Naive thymus-derived CD8-positive, alpha-beta T cell (primary cell): ENCODE data around the gene FBXW11. TPM values are rescaled to one million over a fixed set of nuclear protein-coding genes. Genes with fewer than 3 reads are reported as not detected.

Experiments used
- ATAC-seq, 2 donors: fragments of 150-1000 bp; cut with Tn5 transposase in 1 of 2; sonication (Bioruptor Pico), chemical (Tn5 transposase) in 1 of 2; 1 replicate in 1 of 2; 2 replicates in 1 of 2; pipeline ENCODE4 v1.10.0; 2021; ENCODE audit warnings: mild to moderate bottlenecking in 2 of 2, moderate library complexity in 2 of 2
- POLR2A ChIA-PET: fragments of 350-600 bp; sonication (Branson Sonifier 250); formaldehyde crosslinking; loops from one replicate; lab custom pipeline; 2021; ENCODE audit warnings: antibody characterized with exemption; lab: Charles Lee
- DNase-seq, 10 donors: peaks; one replicate each; pipeline versions ENCODE4 v3.0.0 to v3.0.0-alpha.2; 2020 to 2022
- H3K27ac Mint-ChIP-seq, 10 donors: one replicate each; pipeline ENCODE4 v1.8.0; 2020 to 2022; ENCODE audit warnings: mild to moderate bottlenecking in 10 of 10, mixed read lengths in 10 of 10, moderate library complexity in 4 of 10, inconsistent platforms in 1 of 10
- H3K27me3 Mint-ChIP-seq, 5 donors: one replicate each; pipeline ENCODE4 v1.8.0; 2021 to 2022; ENCODE audit warnings: mixed read lengths in 5 of 5
- H3K36me3 Mint-ChIP-seq, 3 donors: one replicate each; pipeline ENCODE4 v1.8.0; 2020 to 2022; ENCODE audit warnings: mixed read lengths in 3 of 3, mild to moderate bottlenecking in 2 of 3, inconsistent platforms in 1 of 3
- H3K4me1 Mint-ChIP-seq, 4 donors: one replicate each; pipeline ENCODE4 v1.8.0; 2021 to 2022; ENCODE audit warnings: mixed read lengths in 4 of 4
- H3K4me3 Mint-ChIP-seq, 10 donors: one replicate each; pipeline ENCODE4 v1.8.0; 2020 to 2022; ENCODE audit warnings: mild to moderate bottlenecking in 10 of 10, mixed read lengths in 10 of 10, moderate library complexity in 6 of 10, inconsistent platforms in 1 of 10
- H3K9me3 Mint-ChIP-seq, 9 donors: one replicate each; pipeline ENCODE4 v1.8.0; 2020 to 2022; ENCODE audit warnings: mixed read lengths in 9 of 9, mild to moderate bottlenecking in 3 of 9, inconsistent platforms in 1 of 9, moderate library complexity in 1 of 9
- polyA plus RNA-seq, 3 donors: library from polyadenylated mRNA; unstranded; fragments of 300-500 nt; fragmentation: Illumina TruSeq; gene quantifications; one replicate each; pipeline ENCODE4 v1.2.3, GENCODE V29; 2021
- total RNA-seq, 8 experiments: library from RNA in 2 of 8; stranded (reverse) in 2 of 8; gene quantifications; one replicate each; pipeline ENCODE4 v1.2.3 and lab custom pipeline; 2021 to 2026

The FBXW11 gene
- total and polyA plus RNA-seq, 5 experiments from 2014 or later, result 13.5 to 39.5 (median 18.3) TPM

DNA sequence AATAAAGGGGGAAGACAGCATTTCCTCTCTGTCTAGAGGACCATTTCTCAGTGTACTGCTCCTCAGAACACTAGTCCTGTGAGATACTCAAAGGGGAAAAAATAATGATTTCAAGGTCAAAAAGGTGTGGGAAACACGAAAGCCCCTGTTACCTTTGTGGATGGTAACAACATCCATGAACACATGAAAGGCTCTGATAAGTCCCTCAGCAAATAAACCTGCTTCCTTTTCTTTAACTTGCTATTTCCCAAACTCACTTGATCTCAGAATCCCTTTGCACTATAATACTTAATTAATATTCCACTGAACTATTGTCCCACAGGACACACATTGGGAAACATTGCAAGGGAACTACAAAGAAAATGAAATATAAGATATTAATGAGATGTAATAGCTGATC lies 155.2 kb downstream of the FBXW11 start:
- H3K4me1 Mint-ChIP-seq, result peaks cover 10 to 14% (median 11%) of the 10 kb centered on the region in 4 donors
- POLR2A ChIA-PET, result no interaction called here

DNA sequence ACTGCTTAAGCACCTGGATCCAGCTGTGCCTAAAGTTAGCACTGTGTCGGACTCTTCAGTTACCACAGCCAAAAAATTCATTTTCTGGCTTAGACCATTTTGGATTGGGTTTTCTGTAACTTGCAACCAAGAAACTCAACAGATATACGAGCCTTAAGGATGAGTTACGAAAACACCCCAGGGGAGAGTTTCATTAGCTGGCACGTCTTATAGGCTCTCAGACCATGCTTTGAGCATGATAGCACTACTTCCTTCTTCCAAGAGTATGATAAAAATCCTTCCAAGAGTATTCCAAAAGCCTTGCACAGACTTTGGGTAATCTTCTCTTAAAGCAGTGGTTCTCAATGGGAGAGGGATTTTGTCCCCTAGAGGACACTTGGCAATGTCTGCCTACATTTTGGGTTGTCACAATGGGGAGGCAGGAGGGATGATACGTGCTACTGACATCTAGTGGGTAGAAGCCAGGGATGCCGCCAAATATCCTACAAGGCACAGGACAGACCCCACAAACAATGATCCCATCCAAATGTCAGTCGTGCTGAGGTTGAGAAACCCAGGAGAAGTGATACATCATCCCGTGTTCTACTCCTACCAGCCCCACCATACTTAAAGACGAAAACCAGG lies 156.0 kb downstream of the FBXW11 start:
- Mint-ChIP-seq H3K36me3 (peaks cover 3 to 13% (median 4%) of the 10 kb centered on the region in 3 donors), H3K27me3 (no peaks in the 10 kb centered on the region), H3K4me1 (peaks cover 3 to 7% (median 5%) of the 10 kb centered on the region in 4 donors), H3K4me3 (no peak overlapping the region), H3K27ac (no peak overlapping the region), H3K9me3 (peaks cover 0 to 3% (median 0%) of the 10 kb centered on the region in 9 donors)
- ATAC-seq (no peak), DNase-seq (no peak)
- POLR2A ChIA-PET, result no interaction called here

More for the DNA sequence above, 155.2 kb downstream of the FBXW11 start:
- ATAC-seq (no peak), DNase-seq (no peak)
- no peaks in the 10 kb centered on the region for H3K27me3 Mint-ChIP-seq
- H3K36me3 Mint-ChIP-seq, result peaks cover 3 to 14% (median 4%) of the 10 kb centered on the region in 3 donors
- peaks cover 0 to 3% (median 0%) of the 10 kb centered on the region in 9 donors for H3K9me3 Mint-ChIP-seq
- no peak overlapping the region for H3K4me3 Mint-ChIP-seq
- no peak overlapping the region for H3K27ac Mint-ChIP-seq

DNA sequence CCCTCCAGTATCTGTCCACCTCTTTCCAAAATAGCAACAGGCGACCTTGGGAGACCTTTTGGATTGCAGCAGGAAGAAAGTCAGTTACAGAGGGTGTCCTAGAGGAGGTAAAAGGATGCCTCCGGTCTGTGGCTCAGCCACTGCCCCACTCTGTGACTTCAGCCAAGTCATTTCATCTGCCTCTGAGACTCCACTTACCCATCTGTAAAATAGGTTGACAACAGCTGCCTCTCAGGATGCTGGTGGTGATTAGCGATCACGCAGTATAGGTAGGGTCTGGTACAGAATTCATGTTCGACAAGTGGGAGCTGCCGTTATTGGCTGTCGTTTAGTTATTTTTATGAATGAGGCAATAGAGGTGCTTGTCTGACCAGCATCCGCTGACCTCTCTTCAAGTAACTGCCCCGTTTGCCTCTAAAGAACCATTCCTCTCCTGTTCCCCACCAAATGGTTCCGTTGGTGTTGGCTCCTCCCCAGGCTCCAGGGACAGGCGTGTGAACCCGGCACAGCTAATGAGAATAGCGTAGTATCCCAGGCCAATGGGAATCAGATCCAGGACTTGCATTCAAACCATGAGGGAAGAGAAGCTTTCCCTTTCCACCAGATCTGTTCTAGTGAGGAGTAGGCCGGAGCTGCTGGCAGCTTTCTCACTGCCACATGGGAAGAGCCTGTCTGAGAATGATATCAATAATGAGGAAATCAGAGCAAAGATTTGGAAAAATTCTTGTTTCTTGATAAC lies 156.7 kb downstream of the FBXW11 start:
- ATAC-seq, result no peak
- Mint-ChIP-seq H3K36me3 (peaks cover 0 to 13% (median 4%) of the 10 kb centered on the region in 3 donors), H3K27ac (no peak overlapping the region), H3K4me3 (no peak overlapping the region), H3K9me3 (peaks cover 0 to 3% (median 0%) of the 10 kb centered on the region in 9 donors), H3K27me3 (no peaks in the 10 kb centered on the region), H3K4me1 (peaks cover 0 to 6% (median 0%) of the 10 kb centered on the region in 4 donors)
- no peak for DNase-seq
- POLR2A ChIA-PET, result no interaction called here

DNA sequence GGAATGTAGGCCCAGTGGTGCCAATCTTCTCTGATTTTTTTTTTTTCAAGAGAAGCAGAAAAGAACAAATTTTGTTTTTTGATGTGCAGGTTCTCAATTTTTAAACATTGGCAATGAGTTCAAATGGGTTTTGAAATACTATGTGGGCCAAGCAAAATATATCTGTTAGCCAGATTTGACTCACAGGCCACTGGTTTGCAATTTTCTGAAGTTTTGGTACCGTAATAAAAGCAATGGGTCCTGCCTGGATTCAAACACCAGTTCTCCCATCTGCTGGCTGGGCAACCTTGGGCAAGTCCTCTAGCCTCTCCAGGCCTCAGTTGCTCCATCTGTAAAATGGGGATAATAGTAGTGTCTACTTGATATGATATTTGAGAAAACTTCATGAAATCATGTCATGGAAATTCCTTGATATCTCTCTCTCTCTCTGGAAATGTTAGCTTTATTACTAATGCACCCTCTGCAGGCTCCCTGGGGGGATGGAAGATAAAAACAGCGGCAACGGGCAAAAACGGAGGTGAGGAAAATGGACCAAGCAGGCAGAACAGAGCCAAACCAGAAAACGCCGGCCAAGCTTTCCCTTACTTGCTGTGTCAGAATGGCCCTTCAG lies 157.4 kb downstream of the FBXW11 start:
- ATAC-seq (no peak), DNase-seq (no peak)
- no peaks in the 10 kb centered on the region for H3K27me3 Mint-ChIP-seq
- peaks cover 0 to 6% (median 0%) of the 10 kb centered on the region in 4 donors for H3K4me1 Mint-ChIP-seq
- POLR2A ChIA-PET, result no interaction called here
- H3K4me3 Mint-ChIP-seq, result no peak overlapping the region
- H3K9me3 Mint-ChIP-seq, result no peaks in the 10 kb centered on the region
- no peak overlapping the region for H3K27ac Mint-ChIP-seq
- H3K36me3 Mint-ChIP-seq, result peaks cover 0 to 9% (median under 1%) of the 10 kb centered on the region in 3 donors

DNA sequence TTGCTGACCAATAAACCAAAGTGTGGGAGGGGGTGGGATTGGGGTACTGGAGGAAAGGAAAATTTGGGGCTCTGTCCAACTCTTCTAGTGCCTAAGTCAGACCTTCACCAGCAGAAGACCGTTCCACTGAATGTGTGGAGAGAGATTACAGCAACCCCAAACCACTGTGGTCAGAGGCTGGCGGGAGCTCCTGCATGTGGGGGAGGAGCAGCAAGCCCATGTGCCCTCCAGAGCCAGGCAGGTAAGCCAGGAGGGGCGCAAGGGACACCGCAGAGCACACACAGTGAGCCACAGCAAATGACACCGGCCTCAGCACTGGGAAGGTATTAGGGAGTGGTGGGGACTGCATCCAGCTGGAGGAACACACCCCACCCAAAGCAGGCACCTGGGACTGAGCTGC lies 158.0 kb downstream of the FBXW11 start:
- Mint-ChIP-seq H3K4me3 (no peak overlapping the region), H3K9me3 (no peaks in the 10 kb centered on the region), H3K36me3 (peaks cover 0 to 11% (median 0%) of the 10 kb centered on the region in 3 donors), H3K4me1 (peaks cover 0 to 6% (median 0%) of the 10 kb centered on the region in 4 donors), H3K27me3 (no peaks in the 10 kb centered on the region), H3K27ac (peak overlapping the region in 1 of 10 donors; percentile 41)
- ATAC-seq, result no peak
- POLR2A ChIA-PET, result no interaction called here
- DNase-seq, result no peak

DNA sequence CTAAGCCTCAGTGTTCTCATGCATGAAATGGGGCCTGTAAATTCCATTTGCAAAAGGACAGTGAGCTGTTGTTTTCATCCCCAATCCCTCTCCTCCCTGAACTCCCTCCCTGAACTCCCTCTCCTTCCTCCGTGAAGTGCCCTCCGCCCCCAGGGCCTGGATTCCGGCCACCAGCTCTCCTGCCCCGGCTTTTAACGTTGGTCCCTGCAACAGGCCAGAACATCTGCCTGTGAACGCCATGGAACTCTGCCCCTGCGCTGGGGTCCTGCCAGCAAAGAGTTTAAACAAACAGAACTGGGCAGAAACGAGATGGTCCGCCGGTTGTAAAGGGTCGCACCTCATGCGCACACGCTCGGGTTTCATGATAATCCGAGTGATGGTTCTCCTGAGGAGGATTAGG lies 158.4 kb downstream of the FBXW11 start:
- no peak for ATAC-seq

DNA sequence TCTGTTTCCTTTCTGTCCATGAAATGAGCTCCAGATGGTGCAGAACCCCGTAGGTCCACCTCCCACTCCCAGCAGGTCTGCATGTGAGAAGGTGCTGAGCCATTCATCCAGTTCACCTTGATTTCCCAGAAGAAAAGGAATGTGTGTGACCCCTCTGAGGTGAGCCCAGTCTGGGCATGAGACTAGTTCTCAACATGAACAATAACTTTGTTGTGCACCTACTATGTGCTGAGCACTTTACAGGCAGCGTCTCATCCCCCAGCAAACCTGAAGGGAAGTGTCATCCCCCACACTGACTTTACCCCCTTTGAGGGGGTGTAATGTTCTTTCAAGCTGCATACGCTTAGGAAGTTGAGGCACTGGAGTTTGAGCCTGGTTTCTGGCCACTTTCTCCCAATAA lies 159.4 kb downstream of the FBXW11 start:
- Mint-ChIP-seq H3K4me1 (peaks cover 0 to 9% (median 0%) of the 10 kb centered on the region in 4 donors), H3K27me3 (no peaks in the 10 kb centered on the region), H3K36me3 (peaks cover 0 to 14% (median 0%) of the 10 kb centered on the region in 3 donors), H3K9me3 (no peaks in the 10 kb centered on the region), H3K4me3 (no peak overlapping the region), H3K27ac (no peak overlapping the region)
- POLR2A ChIA-PET, result no interaction called here
- DNase-seq (no peak), ATAC-seq (no peak)

More for the DNA sequence above, 158.4 kb downstream of the FBXW11 start:
- Mint-ChIP-seq H3K4me3 (no peak overlapping the region), H3K4me1 (peaks cover 0 to 8% (median 0%) of the 10 kb centered on the region in 4 donors), H3K36me3 (peaks cover 0 to 13% (median 0%) of the 10 kb centered on the region in 3 donors), H3K27me3 (no peaks in the 10 kb centered on the region), H3K9me3 (no peaks in the 10 kb centered on the region), H3K27ac (no peak overlapping the region)
- POLR2A ChIA-PET, result no interaction called here
- DNase-seq, result no peak

DNA sequence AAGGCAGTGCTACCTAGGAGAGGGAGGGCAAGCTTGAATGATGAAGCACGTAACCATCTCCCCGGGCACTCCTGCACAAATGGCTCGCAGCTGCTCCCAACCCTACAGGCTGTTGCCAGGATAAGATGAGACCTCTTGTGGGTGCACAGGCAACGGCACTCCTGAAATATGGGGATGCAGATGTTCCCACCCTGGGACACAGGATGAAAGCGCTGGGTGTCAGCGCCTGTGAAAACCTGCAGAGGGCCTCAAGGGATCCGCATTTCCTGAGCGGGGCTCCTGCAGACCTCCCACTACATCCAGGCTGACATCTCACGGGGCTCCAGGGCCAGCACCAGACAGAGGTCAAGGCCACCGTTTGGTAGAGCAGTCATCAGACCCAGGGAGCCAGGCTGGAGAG lies 160.1 kb downstream of the FBXW11 start:
- no peak overlapping the region for H3K4me3 Mint-ChIP-seq
- no peaks in the 10 kb centered on the region for H3K27me3 Mint-ChIP-seq
- peaks cover 0 to 19% (median 0%) of the 10 kb centered on the region in 3 donors for H3K36me3 Mint-ChIP-seq
- no peak overlapping the region for H3K27ac Mint-ChIP-seq
- peaks cover 0 to 9% (median 2%) of the 10 kb centered on the region in 4 donors for H3K4me1 Mint-ChIP-seq
- ATAC-seq (no peak), DNase-seq (no peak)
- POLR2A ChIA-PET, result no interaction called here
- H3K9me3 Mint-ChIP-seq, result no peaks in the 10 kb centered on the region

DNA sequence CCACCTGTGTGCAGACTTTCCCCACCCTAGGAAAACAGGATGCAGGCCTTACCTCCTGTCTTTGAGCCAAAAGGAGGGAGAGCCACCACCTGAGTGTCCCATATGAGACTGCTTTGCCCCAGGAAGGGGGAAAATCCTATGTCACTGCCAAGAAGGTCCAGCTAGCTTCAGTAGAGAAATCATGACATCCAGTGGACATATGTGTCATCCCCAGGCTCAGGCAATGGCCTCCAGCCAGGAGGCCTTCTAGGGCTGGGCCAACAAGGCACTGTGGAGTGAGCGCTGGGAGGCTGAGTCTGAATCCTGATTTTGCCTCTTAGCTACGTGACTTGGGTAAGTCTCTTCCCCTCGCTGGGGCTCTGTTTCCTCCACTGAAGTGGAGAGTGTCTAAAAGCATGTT lies 160.6 kb downstream of the FBXW11 start:
- ATAC-seq, result no peak
- H3K4me3 Mint-ChIP-seq, result no peak overlapping the region
- peaks cover 0 to 19% (median 0%) of the 10 kb centered on the region in 3 donors for H3K36me3 Mint-ChIP-seq
- H3K27ac Mint-ChIP-seq, result no peak overlapping the region
- POLR2A ChIA-PET, result no interaction called here
- H3K9me3 Mint-ChIP-seq, result no peaks in the 10 kb centered on the region
- DNase-seq, result no peak
- H3K27me3 Mint-ChIP-seq, result no peaks in the 10 kb centered on the region
- H3K4me1 Mint-ChIP-seq, result peaks cover 0 to 9% (median 2%) of the 10 kb centered on the region in 4 donors

DNA sequence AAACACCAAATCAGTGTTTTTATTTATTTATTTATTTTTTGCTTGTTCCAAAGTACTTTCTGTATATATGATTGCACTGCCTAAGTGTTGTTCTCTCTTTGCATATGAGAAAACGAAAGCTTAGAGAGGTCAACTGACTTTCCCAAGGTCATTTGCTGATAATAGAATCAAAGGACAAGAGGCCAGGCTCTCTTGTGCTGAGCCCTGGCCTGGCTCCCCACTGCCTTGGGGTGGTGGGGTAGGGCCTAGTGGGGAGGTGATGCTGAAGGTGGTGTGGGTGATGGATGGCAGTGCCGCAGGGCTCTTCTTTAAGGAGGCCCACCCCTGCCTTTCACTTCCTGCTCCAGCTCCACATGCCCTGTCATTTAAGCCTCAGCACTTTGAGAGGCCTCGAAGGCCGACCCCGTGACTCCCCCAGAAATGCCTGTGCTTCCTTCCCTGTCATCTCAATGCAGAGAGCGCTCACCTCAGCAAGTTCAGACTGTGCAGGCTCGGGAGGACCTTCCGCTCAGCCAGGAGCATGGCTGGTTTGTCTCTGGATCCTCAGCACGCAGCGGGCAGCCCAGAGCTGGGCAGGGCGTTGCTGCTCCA lies 161.3 kb downstream of the FBXW11 start:
- no peak for ATAC-seq
- Mint-ChIP-seq H3K4me3 (no peak overlapping the region), H3K4me1 (peaks cover 0 to 9% (median 3%) of the 10 kb centered on the region in 4 donors), H3K36me3 (peaks cover 0 to 19% (median 0%) of the 10 kb centered on the region in 3 donors), H3K9me3 (peaks cover 0 to 2% (median 0%) of the 10 kb centered on the region in 9 donors), H3K27ac (peak overlapping the region in 2 of 10 donors; percentile 48 to 76), H3K27me3 (no peaks in the 10 kb centered on the region)
- no peak for DNase-seq
- POLR2A ChIA-PET, result no interaction called here

DNA sequence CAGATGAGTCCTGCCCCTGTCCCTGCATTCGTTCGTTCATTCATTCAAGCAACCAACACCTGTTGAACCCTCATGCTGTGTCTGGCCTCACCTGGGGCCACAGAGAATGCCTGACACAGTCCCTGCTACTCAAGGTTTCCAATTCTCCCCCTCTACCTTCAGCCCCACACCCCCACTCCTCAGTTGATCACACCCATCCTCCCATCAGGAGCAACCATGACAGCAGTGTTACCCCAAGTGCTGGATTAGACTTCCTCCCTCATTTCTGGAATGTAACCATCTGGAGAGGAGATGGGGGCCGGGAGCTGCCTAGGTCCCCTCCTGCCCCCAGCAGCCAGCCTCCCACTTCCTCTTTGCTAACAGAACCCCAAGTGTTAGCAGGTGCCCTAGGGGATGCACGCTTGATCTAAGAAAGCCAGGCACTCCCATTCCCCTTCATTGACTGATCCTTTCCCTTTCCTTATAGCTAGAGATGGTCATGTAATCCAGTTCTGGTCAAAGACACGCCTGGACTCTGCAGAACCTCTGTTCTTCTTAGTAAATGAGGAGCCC lies 163.6 kb downstream of the FBXW11 start:
- Mint-ChIP-seq H3K4me1 (peaks cover 0 to 5% (median 3%) of the 10 kb centered on the region in 4 donors), H3K27me3 (no peaks in the 10 kb centered on the region), H3K9me3 (peaks cover 0 to 2% (median 0%) of the 10 kb centered on the region in 9 donors), H3K36me3 (peaks cover 0 to 11% (median 0%) of the 10 kb centered on the region in 3 donors), H3K27ac (peak overlapping the region in 3 of 10 donors; percentile 24 to 40 (median 31)), H3K4me3 (no peak overlapping the region)
- ATAC-seq (no peak), DNase-seq (no peak)
- POLR2A ChIA-PET, result no interaction called here

DNA sequence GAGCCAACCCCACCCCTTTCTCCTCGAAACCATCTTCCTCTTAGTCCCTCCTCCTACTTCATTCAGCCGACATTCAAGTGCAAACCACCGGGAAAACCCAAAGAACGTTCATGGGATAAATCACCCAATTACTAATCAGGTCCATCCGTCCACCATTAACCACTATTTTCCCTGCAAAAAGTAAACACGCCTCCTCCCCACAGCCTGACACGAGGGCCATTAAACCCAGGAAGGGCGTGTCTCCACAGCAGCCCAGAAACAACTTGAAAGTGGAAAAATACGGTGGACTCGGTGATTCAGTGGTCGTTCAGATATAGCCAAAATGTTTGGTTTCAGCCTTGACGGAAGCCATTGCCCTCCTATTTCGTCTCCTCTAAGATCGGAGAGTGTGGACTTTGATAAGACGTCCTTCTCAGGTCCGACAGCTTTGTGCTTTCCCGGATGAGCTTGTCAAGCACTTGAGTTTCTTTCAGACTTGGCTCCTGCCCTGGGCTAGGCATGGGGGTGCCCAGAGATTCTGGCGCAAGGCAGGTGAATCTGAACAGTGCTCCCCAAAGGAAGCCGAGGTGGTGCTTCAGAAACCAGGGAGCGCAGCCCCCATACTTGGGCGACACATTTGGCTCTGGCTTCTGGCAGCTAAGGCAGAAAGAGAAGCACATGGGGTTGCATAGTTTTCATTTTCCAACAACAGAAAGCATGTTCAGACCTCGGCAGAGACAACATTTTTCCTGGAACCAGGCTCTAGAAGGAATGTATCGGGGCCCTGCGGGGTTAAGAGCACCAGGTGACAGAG lies 164.3 kb downstream of the FBXW11 start:
- no peak for DNase-seq
- H3K27ac Mint-ChIP-seq, result peak overlapping the region in 3 of 10 donors; percentile 6 to 40 (median 31)
- no peak for ATAC-seq

More for the DNA sequence above, 164.3 kb downstream of the FBXW11 start:
- H3K4me1 Mint-ChIP-seq, result peaks cover 0 to 5% (median 3%) of the 10 kb centered on the region in 4 donors
- peaks cover 0 to 11% (median 0%) of the 10 kb centered on the region in 3 donors for H3K36me3 Mint-ChIP-seq
- no peak overlapping the region for H3K4me3 Mint-ChIP-seq
- no peaks in the 10 kb centered on the region for H3K27me3 Mint-ChIP-seq
- POLR2A ChIA-PET, result no interaction called here
- H3K9me3 Mint-ChIP-seq, result peaks cover 0 to 2% (median 0%) of the 10 kb centered on the region in 9 donors
